Amniotic stem cell (primary cell): ENCODE data around the gene ABAT.

Experiments
- DNase-seq: peaks from one replicate; lab custom pipeline; 2025; lab: John Stamatoyannopoulos, UW

ABAT gene

DNA sequence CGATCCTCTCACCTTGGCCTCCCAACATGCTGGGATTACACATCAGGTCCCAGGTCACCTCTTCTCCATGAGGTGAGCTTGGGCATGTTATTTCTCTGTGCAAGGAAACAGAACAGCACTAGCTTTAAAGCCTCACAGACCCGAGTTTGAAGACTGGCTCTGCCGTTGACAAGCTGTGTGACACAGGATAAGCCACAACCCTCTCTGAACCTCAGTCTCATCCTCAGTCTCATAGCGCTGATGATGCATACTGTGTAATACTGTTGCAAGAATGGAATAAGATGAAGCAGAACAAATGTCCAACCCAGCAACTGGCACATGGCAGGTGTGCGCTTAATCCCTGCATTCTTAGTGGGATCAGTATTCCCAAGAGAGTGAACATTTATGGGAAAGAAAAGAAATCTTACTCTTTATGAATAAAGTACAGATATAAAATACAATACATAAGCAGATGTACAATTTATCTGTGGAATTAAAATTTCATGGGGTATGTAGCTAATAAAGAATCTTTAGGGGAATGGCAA is 43.5 kb downstream of the ABAT start:
- no peak for DNase-seq

DNA sequence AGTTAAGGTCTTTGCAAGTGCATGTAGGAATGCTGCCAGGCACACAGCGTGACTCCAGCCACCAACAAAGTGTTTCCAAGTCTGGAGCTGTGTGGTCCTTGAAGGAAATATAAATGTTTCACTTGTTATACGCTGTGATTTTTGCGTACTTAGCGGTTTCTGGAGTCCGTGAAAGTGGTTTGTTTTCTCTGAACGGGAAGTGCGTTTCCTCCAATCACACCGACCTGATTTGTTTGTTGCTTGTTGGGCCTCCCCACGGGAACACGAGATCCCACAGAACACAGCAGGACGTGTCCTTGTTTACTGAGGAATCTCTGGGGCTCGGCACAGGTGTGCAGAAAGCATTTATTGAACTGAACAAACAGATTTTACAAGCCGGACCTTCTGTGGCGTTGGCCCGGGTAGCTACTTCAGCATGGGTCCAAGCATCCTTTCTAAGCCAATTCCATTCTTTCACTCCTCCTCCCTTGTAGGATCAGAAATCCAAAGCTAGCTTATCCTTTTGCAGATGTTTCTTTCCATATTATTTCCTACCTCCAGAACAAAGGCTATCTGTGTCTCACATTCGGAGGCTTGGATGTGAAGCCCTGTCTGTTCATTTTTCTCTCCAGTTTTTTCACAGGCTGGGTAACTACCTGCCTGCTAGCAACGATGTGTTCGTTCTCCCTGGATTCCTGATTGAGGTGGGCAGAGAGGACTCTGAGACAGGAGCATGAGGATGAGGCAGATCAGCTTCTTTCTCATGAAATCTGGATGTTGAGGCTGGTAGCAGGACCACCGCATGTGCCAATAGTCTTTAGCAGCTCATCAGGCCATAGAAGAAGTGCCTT is 44.6 kb downstream of the ABAT start:
- DNase-seq, result no peak

DNA sequence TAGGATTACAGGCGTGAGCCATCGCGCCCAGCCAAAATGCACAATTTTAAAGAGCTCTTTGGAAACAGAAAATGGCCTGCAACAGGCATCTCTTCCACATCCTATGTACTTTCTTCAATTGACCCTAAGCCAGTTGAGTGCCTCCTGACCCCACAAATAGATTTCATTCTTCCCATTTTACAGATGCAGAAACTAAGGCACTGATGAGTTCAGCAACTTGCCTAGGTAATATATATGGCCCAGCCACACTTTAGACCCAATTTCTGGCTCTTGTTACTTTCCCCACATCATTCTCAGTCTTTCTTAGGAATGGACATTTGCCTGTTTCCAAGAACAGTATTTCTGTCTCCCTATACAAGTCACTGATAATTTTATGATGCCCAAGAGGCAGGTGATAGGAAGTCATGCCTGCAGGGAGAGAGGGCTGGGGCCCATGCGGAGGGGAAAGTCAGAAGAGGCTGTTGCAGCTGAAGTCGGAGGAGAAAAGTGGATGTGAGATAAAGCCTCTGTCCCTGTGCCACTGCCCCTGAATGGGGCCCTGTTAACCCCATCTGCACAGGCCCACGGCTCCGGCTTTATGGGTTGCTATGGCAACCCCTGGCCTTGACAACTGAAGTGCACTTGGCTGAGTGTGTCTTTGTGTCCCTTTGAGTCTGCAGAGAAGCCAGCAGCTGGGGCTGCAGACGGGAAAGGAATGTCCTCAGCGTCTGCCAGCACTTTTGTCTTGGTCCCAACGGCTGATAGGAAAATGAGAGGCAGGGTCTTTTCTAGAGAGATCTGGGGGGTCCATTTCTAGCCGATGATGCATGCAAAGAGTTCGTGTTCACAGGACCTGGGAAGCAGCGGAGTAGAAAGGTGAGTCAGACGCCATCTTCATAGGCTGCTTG is 45.9 kb downstream of the ABAT start:
- no peak for DNase-seq

DNA sequence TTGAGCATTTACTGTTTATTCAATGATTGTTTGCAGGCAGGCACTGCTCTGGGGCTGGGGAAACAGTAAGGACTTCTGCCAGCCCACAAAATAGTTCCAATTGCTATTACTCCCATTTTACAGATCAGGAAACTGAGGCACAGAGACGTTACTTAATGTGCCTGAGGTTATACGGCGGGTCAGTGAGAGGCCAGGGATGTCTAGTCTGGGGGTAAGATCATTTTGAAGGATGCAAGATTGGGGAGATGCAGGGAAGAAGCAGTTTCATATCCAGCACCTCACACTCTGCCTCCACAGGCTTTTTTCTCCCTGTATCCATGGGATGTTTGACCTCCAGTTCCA is 46.5 kb downstream of the ABAT start:
- no peak for DNase-seq

DNA sequence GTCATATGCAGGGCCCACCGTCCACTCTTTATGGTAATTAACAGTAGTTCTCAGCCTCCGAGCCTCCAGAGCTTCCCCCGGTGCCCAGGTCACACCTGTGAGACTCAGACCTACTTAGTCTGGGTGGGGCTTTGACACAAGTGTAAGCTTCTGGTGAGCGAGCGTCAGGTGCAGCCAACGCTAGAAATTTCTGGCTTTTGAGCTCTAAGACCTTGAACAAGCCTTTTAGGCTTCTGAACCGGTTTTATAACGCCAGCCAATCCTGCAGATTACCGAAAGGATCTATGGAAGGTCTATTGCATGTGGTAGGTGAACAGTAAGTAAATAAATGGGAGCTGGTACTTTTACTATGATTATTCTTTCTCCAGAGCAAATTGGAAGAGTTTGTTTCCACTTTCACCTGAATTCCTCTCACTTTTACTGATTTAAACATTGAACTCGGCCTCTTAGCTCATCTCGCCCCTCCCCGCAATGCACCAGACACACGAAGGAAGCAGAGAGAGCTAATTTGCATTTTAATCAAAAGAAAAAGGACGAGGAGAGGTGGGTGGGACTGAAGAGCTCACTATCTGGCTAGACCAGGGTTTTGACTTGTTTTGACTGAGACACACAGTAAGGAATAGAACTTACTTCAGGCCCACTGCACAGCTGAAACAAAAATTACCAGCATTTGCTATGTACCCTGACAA is 47.1 kb downstream of the ABAT start:
- no peak for DNase-seq

DNA sequence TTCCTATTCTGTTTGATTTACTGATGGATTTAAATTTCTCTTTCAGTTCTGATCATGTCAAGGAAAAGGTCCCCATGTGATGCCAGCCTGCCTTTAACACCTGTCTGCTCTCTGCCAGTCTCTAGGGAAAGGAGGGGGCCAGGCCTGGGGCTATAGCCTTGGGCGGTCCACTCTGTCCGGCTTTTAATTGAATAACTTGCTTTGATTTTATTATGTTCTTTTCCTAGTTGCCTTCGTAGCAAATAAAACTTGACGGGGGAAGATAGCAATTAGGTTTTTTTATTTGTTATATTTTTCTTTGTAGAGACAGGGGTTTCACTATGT is 47.6 kb downstream of the ABAT start:
- no peak for DNase-seq

DNA sequence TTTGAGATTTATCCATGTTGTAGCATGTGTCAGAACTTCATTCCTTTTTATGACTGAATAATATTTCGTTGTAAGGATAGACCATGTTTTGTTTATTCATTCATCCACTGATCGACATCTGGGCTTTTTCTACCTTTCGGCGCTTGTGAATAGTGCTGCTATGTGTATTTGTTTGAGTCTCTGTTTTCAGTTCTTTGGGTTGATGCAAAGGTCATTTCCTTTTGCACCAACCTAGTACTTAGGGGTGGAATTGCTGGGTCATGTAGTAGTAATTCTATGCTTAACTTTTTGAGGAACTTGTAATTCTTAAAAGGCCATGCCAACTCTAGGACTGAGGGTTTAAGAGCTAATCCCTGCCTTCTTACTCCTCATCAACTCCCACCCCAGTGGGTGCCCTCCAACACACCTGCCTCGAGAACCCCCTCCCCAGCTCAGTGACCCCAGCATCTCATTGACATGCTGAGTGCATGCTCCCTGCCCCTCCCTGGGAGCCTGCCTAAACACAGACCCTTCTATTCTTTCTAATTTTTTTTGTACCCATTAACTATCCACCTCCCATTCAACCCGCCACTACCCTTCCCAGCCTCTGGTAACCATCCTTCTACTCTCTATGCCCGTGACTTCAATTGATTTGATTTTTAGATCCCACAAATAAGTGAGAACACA is 51.2 kb downstream of the ABAT start:
- no peak for DNase-seq

DNA sequence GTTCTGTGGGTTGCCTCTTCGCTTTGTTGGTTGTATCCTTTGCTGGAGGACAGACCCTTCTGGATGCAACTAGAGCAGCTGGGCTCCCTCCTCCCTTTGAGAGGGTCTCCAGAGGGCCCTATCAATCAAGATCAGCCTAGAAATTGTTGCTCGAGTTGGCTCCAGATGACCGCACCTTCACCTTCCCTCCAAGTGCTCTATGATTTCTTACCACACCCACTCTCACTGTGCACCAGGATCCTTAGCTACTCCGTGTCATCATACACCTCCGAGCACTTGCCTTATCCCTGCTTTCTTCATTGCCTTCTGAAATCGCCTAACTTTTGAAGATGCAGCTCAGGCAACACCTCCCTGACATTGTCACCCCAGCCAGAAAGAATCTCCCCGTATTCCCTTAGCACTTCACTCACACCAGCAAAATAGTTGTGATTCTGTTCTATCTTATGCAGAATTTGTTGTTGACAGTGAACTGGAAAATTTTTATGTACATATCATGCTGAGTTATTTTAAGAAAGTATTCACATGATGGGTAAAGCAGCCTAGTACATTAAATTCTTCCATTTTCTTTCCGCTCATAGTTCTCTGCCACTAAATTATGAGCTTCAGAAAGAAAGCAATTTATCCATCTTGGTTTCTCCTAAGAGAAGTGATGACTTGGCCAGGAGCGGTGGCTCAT is 52.9 kb downstream of the ABAT start:
- no peak for DNase-seq

DNA sequence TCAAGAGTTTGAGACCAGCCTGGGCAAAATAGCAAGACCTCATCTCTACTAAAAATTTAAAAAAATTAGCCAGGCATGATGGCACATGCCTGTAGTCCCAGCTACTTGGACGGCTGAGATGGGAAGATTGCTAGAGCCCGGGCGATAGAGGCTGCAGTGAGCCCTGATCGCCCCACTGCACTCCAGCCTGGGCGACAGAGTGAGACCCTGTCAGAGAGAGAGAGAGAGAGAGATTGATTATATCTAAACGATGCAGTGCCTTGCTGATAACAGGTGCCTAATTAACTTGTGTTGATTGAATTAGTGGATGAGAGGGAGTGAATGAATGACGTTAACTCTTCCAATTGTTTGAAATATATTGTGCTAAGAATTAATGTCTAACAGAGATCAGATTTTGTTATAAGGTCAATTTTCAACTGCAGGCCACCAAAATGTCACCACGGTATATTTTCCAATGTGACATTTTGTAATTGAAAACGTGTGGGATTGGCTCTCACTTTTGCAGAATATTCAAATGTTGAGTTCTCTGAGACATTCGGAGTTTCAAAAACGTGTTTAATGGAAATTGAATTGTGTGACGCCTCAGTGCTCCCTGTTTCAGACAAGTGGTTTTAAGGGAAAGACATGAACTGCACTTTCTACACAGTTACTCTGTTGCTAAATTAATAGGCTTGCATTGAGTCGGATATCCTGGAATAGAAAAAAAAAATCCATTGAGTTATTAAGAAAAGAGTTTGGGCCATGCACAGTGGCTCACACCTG is 53.6 kb downstream of the ABAT start:
- DNase-seq, result no peak

DNA sequence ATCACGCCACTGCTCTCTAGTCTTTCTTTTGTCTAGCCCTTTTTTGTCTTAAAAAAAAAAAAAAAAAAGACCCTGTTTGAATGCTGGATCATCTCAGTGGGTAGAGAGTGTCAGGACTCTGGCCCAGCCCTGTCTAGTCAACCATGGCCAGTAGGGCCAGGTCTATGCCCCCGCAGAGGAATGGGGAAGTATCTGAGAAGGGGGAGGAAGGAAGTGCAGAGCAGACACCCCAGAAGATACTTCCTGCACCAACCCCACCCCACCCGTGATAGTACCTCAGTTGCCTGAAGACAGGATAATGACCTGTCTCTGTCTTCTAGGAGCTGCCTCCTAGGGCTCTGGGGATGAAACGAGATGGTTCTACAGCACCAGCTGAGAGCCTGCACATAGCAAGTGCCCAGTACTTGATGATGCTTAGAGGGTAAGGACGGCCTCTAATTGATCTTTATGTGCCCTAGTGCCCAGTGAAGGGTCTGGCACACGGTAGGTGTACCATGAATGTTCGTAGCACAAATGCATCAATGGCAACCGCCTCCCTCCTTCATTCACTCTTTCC is 55.4 kb downstream of the ABAT start:
- DNase-seq, result no peak

DNA sequence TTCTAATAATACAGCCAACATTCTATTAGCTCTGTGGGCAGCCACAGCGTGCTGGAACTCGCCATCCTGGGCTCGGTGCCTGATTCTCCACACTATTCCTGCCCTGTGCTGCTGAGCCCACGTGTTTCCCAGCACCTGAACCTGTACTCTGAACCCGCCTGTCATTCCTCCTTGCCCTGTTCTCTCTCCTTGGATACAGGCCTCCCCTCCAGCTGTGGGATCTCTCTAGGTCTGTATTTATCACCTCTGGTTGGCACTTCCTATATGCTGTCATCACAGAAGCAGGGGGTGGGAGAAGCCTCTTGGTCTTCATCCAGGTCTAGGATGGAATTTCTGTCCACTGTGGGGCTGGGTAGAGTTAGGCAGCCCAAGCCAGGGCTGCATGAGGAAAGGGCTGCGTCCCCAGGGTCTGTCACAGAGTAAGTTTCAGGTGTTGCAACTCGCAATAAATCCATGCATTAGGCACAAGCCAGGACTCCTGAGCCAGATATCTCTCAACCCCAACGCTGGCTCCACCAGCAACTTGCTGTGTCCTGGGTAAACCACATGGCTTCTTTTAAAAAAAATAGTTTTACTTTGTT is 56.0 kb downstream of the ABAT start:
- no peak for DNase-seq

DNA sequence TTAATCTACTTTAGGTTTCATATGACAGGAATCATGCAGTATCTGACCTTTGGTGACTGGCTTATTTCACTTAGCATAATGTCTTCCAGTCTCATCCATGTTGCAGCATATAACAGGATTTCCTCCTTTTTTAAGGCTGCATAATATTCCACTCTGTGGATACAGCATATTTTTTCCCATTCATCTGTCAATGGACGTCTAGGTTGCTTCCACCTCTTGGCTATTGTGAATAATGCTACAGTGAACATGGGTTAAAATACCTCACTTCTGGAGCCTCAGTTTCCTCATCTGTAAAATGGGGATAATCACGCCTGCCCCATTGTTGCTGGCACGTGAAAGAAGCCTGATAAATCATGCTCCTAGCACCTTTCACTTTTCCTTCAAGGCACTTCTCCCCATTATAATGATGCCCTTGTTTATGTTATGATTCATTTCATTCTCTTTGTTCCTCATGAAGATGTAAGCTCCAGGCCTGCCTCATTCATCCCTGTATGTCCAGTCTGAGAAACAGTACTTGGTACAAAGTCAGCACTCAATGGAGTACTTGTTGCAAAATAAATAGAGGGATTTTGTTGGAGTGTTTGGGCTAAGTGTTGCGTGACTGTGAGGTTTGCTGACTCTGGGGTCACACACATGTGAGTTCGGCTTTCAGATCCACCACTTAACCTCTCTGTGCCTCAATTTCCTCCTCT is 59.6 kb downstream of the ABAT start:
- DNase-seq, result no peak

DNA sequence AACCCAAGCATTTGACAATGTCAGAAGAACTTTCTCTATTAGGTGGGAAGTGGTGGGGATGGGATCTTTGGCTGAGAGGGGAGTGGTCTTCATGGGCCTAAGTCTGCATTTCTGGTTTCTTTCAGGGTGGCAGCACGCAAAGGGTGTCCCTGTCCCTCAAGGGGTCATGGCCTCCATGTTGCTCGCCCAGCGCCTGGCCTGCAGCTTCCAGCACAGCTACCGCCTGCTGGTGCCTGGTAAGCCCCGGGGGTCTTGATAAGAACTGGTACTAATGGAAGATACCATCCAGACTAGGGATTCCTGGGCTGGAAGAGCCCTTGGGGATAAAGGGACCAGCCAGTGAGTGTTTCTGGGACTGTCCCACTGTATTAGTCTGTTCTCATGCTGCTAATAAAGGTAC is 61.2 kb downstream of the ABAT start:
- DNase-seq, result no peak

DNA sequence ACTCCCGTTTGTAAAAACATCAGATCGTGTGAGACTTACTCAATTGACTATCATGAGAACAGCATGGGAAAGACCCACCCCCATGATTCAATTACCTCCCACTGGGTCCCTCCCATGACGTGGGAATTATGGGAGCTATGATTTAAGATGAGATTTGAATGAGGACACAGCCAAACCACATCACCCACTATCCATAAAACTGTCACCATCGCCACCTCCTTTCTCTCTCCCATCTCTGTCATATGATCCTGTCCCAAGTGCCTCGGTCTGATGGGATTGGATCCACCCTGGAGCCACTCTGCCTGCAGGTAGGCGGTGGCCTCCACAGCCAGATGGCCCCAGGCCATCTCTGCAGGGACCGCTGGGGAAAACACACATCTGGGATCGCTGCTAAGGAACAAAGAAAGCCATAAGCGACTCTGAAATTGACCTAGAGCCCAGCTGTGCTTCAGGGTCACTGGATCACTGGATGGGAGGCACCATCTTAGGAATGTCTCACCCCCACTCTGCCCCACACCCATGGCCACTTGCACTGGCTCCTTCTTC is 61.8 kb downstream of the ABAT start:
- no peak for DNase-seq

DNA sequence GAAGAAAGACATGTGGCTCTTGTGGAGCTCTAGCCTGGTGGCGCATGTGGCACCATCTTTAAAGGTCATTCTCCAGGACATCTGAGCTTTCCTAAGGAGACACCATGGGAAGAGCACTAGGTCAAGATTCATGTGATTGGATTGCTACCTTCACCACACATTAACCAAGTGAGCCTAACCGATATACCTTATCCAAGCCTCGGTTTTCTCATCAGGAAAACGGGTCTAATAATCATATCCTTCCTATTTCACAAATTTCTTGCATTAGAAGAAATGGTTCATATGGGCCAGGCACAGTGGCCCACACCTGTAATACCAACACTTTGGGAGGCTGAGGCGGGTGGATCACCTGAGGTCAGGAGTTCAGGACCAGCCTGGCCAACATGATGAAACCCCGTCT is 64.7 kb downstream of the ABAT start:
- DNase-seq, result no peak

DNA sequence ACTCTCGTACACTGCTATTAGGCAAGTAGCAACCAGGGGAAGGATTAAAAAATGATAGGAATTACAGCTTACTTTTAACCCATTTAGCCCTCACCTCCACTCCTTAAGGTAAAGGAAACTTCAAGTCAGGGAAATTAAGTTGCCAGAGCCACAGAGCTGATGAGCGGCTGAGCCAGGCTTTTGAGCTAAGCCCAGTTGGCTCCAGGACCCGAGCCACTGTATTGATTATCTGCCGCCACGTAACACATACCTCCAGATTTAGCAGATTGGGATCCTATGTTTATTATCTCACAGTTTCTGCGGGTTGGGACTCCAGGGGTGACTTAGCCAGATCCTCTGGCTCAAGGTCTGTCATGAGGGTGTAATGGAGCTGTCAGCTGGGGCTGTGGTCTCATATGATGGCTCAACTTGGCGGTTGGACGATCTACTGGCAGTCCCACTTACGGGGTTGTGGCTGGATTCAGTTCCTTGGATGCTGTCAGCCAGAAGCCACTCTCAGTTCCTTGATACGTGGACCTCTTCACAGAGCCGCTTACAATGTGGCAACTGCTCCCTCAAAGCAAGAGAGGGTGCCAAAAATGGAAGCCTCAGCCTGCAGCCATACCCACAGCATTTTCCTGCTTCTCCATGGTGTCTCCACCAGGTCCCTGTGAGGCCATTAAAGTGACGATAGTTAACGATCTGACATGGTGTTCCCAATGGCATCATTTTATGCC is 65.7 kb downstream of the ABAT start:
- DNase-seq, result no peak

DNA sequence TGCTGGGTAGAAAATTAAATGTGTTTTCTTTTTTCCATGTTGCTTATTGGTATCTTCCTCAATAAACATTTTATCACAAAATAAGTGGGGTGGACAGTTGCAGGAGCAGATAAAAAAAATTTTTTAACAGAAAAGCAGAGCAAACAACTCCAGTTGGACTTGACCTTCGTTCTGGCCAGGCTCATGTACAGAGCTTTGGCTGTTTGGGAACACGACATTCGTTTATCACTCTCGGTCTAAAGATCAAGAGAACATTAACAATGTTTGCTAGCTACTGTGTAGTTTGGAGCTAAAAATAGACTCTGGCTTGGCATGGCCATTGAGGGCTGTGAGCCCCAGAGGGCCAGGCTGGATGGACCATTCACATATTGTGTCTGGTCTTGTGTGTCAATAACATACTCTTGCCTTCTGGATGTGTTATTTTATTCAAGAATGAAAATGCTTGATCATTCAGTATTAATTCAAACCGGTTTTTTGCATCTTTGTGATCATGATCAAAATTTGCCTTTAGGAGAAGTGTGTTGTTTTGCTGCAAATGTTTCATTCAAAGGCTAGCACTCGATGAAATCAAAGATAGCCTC is 66.4 kb downstream of the ABAT start:
- no peak for DNase-seq

DNA sequence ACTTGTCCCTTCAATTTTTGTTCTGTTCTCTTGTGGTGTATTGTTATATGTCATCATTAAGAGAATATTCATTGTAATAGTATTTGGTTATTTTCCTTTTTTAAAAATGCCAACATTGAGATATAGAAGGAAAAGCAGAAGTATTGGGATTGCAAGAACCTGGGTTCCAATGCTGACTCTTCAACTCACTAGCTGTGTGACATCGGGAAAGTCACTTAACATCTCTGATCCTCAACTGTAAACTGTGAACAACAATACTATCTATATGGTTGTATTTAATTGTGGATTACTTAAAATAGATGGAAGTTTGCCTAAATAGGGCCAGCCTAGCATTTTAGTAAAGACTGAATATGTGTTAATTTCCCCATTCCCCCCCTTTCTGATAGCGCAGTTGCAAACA is 67.2 kb downstream of the ABAT start:
- DNase-seq, result no peak
